Measurements from ENCODE around the gene GLI3.

Gene GLI3

DNA sequence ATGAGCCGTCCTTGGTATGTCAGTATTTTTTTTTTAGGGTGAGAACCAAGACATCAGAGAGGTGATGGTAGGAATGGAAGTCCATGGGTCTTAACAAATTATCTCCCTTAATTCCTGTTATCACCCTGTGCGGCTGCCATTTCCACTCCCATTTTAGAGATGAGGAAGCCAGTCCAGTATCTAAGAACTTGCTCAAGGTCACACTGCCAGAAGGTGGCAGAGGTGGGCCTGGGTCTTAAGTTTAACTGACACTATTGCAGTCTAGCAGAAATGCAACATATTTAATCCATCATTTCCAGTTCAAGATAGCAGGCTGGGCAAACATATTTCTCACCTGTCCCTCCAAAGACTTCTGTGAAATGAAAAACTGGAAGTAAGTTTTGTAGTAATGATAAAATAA is 108.3 kb downstream of the GLI3 start:
- H3K9me3 Mint-ChIP-seq: peaks cover 5% of the 10 kb centered on the region
- H3K4me1 Mint-ChIP-seq: no peaks in the 10 kb centered on the region
- no peak overlapping the region for H3K27ac Mint-ChIP-seq
- H3K36me3 Mint-ChIP-seq: no peaks in the 10 kb centered on the region
- H3K4me3 Mint-ChIP-seq: no peak overlapping the region
- H3K27me3 Mint-ChIP-seq: peaks cover 3% of the 10 kb centered on the region

DNA sequence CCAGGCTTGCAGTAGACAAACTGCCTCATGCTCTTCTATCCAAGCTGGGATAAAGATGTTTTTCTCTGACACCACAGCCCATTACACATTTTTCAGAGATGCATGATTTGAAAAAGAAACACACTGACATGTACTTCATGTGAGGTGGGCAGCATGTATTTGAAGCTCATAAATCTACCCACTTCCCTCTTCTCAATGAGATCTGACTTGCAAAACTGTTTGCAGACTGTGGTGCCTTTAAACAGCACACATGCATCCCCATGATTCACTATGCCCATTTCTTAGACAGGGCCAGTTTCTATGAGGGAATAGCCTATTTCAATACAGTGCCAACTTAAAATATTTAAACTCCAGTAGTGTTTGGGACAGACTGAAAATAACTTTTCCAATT is 109.8 kb downstream of the GLI3 start:
- H3K27ac Mint-ChIP-seq: no peak overlapping the region
- no peaks in the 10 kb centered on the region for H3K36me3 Mint-ChIP-seq
- H3K4me1 Mint-ChIP-seq: no peaks in the 10 kb centered on the region
- H3K27me3 Mint-ChIP-seq: peaks cover 3% of the 10 kb centered on the region
- H3K9me3 Mint-ChIP-seq: peaks cover 5% of the 10 kb centered on the region
- no peak overlapping the region for H3K4me3 Mint-ChIP-seq

DNA sequence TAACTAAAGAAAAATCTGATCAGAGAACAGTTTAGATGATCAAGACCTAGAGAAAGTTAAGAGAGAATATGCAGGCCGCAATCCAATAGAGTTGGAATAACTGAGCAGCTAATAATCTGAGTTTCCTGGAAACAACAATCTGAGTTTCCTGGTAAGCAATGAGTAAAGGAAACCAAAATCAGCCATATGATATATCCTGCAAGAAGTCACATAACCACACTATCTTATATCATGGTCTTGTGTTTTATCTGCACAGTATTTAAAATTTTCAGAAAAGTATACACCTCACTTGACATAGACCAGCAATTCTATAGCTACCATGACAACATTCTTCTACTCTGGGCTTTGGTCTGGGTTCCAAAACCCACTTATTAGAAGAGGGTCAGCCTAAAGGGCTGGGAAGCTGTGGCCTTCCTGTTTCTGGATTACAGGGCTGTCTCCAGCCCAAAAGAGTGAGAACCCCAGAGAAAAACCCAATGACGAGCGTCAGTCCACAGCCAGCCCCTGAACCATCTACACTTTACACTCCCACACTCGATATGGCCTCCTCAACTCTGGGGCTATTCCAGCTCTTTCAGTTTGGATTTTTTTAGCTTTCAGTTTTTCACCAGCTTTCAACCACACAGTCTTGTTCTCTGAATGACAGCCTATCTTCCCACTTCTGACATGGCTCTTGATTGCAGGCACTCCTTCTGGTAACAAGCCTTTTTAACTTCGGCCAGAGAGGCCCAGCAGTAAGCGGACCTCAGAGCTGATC is 110.4 kb downstream of the GLI3 start:
- Mint-ChIP-seq H3K4me3 (no peak overlapping the region), H3K4me1 (no peaks in the 10 kb centered on the region), H3K27ac (no peak overlapping the region), H3K27me3 (peaks cover 3% of the 10 kb centered on the region), H3K9me3 (peaks cover 5% of the 10 kb centered on the region), H3K36me3 (no peaks in the 10 kb centered on the region)

DNA sequence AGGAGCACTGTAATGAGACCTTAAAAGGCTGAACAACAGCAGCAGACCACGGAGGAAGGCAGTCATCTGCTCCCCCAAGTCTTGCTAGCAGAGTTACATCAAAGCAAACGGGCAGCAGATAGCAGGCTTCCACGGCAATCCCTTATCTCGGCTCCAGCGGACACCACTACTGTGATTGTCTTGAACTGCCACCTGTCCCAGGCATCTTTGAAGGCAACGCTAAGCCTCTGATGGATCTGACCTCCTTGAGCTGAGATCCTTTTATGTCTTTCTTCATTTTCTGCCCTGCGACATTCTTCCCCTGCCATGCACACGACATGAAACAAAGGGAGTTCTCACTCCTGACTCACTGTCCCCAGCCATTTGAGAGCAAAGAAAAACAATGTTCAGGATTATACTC is 111.7 kb downstream of the GLI3 start:
- Mint-ChIP-seq H3K9me3 (peaks cover 3% of the 10 kb centered on the region), H3K27ac (no peak overlapping the region), H3K27me3 (peaks cover 2% of the 10 kb centered on the region), H3K4me3 (no peak overlapping the region), H3K36me3 (no peaks in the 10 kb centered on the region), H3K4me1 (no peaks in the 10 kb centered on the region)

DNA sequence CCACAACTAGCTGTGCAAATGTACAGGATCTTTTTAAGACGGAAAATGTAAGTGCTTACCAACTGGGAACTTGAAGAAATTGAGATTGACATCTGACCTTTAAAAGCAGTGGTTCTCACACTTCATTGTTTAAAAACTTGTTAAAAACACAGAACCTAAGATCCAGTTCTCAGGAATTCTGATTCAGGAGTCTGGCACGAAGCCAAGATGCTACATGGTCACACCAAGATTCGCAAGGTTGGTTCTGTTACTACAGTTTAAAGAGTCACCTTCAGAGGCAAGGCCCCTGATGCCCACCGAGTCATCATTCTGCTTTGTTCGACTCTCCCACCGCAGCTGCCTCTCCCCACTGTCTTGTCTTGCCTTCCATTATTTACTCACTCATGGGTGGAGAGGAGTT is 113.3 kb downstream of the GLI3 start:
- Mint-ChIP-seq H3K36me3 (no peaks in the 10 kb centered on the region), H3K4me1 (no peaks in the 10 kb centered on the region), H3K27me3 (peaks cover 2% of the 10 kb centered on the region), H3K27ac (peak overlapping the region; percentile 48), H3K9me3 (no peaks in the 10 kb centered on the region), H3K4me3 (no peak overlapping the region)

DNA sequence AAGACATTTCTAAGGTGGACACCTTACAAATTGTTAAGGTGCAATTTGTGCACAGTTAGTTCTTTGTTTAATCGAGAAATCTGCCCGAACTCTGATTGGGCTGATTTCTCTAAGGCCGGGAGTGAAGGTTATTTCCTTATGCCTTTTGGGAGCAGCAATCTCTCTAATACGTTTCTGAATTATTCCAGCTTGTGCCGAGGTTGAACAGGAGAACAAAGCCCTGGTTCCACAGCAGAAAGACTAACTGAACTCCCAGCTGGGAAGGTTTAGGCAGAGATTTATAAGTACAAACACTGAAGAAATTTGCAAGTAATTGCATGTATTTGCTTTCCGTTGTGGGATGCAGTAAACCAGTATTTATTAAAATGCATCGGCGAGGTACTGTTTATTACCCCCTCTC is 116.8 kb downstream of the GLI3 start:
- peaks cover 4% of the 10 kb centered on the region for H3K27me3 Mint-ChIP-seq
- H3K36me3 Mint-ChIP-seq: no peaks in the 10 kb centered on the region
- H3K4me3 Mint-ChIP-seq: no peak overlapping the region
- H3K4me1 Mint-ChIP-seq: no peaks in the 10 kb centered on the region
- no peaks in the 10 kb centered on the region for H3K9me3 Mint-ChIP-seq
- H3K27ac Mint-ChIP-seq: no peak overlapping the region

DNA sequence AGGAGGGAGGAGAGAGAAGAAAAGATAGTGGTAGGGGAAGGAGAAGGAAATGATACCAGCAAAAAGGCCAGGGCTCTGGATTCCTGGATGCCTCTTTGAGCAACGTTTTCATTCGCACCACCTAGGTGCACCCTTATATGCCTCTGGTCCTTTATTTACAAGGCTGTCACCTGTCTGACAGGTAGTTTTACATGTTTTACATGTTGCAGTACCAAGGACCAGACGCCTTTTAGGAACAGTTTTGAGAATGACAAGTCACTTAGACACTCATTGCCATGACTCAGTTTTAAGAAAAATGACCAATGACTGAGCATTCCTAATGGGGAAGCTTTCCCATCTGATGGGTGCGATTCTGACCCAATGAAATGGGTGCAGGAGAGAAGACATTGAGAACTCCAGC is 119.8 kb downstream of the GLI3 start:
- Mint-ChIP-seq H3K27me3 (peaks cover 3% of the 10 kb centered on the region), H3K9me3 (no peaks in the 10 kb centered on the region), H3K4me1 (no peaks in the 10 kb centered on the region), H3K36me3 (no peaks in the 10 kb centered on the region), H3K27ac (no peak overlapping the region), H3K4me3 (no peak overlapping the region)

DNA sequence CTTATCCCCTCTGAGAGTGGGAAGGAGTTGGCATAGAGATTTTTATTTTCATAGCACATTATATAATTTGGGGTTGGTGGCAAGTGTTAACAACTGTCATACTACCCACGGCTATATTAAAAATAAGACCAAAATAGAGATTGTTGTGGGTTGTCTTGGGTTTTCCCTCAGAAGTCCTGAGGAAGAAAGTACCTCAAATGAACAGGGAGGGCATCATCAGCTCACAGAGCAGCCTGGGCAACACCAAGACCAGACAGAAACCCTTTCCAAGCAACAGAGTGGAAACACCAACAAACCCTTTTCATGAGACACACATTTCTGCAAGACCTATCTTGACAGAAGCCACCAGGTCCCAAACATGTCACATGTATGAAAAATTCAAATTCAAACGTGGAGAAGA is 121.2 kb downstream of the GLI3 start:
- no peaks in the 10 kb centered on the region for H3K9me3 Mint-ChIP-seq
- H3K27ac Mint-ChIP-seq: no peak overlapping the region
- peaks cover 3% of the 10 kb centered on the region for H3K27me3 Mint-ChIP-seq
- no peaks in the 10 kb centered on the region for H3K36me3 Mint-ChIP-seq
- no peak overlapping the region for H3K4me3 Mint-ChIP-seq
- H3K4me1 Mint-ChIP-seq: no peaks in the 10 kb centered on the region

DNA sequence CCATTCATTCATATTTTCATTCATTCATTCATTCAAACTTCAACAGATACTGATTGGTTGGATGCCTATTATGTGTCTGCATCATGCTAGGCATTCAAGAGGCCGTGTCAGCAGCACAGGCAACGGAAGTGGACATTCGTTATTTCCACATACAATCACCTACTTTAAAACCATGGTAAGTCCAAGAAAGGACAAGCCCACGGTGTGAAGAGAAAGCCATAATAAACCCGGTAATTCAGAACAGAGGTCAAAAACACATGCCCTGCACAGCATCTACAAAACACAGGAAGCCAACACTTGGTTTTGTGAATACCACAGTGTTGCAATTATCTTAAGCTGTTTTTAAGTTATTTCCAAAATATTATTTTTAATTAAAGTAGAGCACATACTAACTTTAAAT is 126.7 kb downstream of the GLI3 start:
- Mint-ChIP-seq H3K27me3 (no peaks in the 10 kb centered on the region), H3K27ac (no peak overlapping the region), H3K36me3 (no peaks in the 10 kb centered on the region), H3K9me3 (no peaks in the 10 kb centered on the region), H3K4me3 (no peak overlapping the region), H3K4me1 (no peaks in the 10 kb centered on the region)

DNA sequence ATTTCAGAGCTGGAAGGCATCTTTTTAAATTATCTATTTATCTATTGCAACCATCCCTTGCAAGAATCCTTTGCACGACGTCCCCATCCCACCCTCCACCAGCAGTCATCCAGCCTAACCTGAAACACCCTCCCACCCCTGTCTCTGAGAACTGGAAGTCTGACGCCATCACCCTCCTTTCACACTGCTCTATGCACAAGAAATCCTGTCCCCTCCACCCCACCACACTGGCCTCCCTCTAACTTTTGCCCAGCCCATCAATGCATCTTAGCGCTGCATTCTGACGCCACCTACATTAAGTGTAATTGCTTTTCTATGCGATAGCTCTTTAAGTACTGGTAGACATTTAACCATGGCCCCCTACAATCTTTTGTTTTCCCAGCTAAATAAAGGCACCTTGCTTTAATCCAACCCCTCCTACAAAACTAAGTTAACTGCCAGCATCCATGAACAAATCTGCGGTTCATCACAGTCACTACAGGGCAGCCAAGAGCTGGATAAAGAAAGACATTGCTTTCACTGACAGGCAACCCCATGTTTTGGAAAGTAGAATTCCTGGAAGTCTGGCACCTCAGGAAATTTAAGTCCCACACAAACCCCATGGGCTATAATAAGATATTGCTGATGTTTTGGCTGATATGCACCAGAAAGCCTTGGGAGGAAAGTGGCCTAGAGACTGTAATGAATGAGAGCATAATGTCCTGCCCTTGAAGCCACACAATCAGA is 128.0 kb downstream of the GLI3 start:
- no peaks in the 10 kb centered on the region for H3K4me1 Mint-ChIP-seq
- H3K27ac Mint-ChIP-seq: no peak overlapping the region
- H3K27me3 Mint-ChIP-seq: no peaks in the 10 kb centered on the region
- no peaks in the 10 kb centered on the region for H3K9me3 Mint-ChIP-seq
- no peaks in the 10 kb centered on the region for H3K36me3 Mint-ChIP-seq
- H3K4me3 Mint-ChIP-seq: no peak overlapping the region

DNA sequence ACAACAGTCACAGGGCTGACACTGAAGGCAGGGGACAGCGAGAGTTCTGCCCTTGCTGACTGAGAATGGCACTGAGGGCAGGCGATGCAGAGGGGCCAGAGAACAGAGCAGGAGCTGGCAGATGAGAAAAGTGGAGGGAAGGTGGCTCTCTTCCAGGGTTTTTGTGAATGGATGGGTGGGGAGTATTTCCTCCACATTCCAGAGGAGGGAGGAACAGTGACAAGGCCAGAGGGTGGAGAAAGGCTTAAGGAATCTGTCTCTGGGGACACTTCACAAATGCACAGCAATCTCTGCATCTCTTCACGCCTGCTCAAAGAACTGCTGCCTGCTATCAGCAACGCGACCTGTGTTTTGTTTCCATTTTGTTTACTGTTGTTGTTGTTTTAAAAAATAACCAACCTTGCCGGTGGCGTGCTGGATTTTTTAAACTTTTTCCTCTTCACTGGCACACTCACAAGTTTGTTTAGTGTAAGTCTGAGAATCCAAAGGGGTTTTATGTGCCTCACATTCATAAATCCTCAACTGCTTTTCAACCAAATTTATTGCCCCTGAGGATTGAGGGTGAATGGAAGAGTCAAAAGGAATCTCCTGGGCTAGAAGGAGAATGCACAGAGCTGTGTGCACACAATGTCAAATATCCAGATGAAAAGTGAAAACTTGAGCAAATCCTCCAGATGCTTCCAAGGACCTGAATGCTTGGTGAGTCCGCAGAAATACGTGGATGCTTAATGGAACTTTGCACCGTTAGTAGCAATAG is 129.3 kb downstream of the GLI3 start:
- H3K9me3 Mint-ChIP-seq: no peaks in the 10 kb centered on the region
- H3K4me1 Mint-ChIP-seq: no peaks in the 10 kb centered on the region
- H3K27ac Mint-ChIP-seq: no peak overlapping the region
- H3K27me3 Mint-ChIP-seq: no peaks in the 10 kb centered on the region
- H3K36me3 Mint-ChIP-seq: no peaks in the 10 kb centered on the region
- H3K4me3 Mint-ChIP-seq: no peak overlapping the region

DNA sequence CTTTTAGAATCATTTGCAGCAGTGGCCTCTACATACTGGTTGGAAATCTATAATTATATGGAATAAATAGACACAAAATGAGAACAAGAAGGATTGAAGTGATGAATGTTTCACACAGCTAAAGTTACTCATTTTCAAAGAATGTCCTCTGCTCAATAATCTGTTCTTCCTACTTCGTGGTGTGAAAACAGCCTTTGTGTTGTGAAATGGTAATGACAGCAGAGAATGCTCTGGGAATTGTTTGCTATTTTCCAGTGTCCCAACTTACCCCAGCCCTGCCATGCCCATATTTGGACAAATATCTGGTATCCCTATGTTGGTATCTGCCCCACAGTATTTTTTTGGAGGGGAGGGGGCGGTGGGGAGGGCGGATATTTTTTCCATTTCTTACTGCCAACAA is 130.4 kb downstream of the GLI3 start:
- Mint-ChIP-seq H3K4me1 (no peaks in the 10 kb centered on the region), H3K36me3 (no peaks in the 10 kb centered on the region), H3K4me3 (no peak overlapping the region), H3K27me3 (no peaks in the 10 kb centered on the region), H3K9me3 (no peaks in the 10 kb centered on the region), H3K27ac (no peak overlapping the region)

DNA sequence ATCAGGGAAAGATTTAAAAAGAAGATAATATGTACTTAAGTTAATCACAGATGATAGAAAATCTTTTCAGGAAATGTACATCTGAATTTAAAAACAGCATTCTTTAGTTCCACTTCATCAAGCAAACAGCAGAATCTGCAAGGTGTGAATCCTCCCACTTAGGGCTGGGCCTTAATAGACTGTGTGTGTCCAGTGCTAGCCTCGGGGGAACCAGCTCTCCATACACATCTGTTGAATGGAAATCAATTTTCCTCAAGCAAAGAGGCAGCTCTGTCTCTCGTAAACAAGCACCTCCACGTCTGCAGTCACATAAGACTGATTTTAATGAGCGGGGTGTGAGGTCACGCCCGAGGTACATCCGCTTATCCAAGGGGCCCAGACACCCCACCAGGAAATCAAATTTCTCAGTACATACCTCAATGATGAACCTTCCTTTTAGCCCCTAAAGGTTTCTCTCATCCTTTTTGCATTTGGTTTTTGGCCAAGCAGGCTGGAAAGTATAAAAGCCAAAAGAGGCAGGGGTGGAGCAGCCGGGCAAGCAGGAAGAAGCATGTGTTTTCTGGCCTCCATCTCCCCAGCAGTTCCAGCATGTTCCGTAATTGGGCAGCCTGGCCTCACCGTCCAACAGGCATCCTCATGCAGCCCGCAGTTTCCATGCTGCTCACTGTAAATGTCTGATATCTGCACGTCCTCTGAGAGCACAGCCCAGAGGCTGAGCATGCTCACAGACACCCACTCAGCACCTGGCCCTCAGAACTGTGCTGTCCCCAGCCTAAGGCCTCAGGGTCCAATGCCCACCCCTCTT is 131.3 kb downstream of the GLI3 start:
- H3K9me3 Mint-ChIP-seq: no peaks in the 10 kb centered on the region
- no peak overlapping the region for H3K4me3 Mint-ChIP-seq
- no peaks in the 10 kb centered on the region for H3K4me1 Mint-ChIP-seq
- no peaks in the 10 kb centered on the region for H3K27me3 Mint-ChIP-seq
- H3K36me3 Mint-ChIP-seq: no peaks in the 10 kb centered on the region
- no peak overlapping the region for H3K27ac Mint-ChIP-seq

DNA sequence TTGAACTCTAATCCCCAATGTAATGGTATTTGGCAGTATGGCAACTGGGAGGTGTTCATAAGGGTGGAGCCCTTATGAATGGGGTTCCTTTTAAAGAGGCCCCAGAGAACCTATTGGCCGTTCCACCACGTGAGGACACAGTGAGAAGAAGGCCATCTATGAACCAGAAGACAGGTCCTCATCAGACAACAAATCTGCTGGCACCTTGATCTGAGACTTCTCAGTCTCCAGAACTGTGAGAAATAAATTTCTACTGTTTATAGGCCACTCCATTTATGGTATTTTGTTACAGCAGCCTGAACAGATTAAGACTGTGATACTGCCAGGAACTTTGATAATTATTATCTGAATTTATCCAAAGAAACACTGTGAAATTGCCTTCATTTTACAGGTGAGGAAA is 132.3 kb downstream of the GLI3 start:
- H3K27me3 Mint-ChIP-seq: no peaks in the 10 kb centered on the region
- no peak overlapping the region for H3K27ac Mint-ChIP-seq
- H3K36me3 Mint-ChIP-seq: no peaks in the 10 kb centered on the region
- no peaks in the 10 kb centered on the region for H3K4me1 Mint-ChIP-seq
- no peaks in the 10 kb centered on the region for H3K9me3 Mint-ChIP-seq
- no peak overlapping the region for H3K4me3 Mint-ChIP-seq

DNA sequence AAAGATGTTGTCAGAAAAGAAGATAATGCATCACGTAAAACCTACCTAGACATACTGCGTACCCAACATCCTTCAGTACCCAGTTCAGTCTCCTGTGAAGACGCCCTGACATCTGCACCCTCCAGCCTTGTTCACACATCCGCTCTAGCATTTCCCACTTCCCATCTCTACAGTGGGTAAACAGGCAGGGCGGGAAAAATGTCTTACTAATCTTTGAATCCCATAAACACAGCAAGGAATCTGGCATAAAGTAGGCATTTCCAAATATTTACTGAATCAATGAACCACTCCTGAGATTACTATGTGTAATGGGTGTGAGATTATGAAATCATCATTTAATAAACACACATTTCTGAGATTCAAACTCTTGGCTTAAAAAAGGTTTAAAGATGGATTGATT is 132.8 kb downstream of the GLI3 start:
- H3K27ac Mint-ChIP-seq: no peak overlapping the region
- no peak overlapping the region for H3K4me3 Mint-ChIP-seq
- H3K36me3 Mint-ChIP-seq: no peaks in the 10 kb centered on the region
- no peaks in the 10 kb centered on the region for H3K4me1 Mint-ChIP-seq
- no peaks in the 10 kb centered on the region for H3K27me3 Mint-ChIP-seq
- no peaks in the 10 kb centered on the region for H3K9me3 Mint-ChIP-seq

Data from activated naive CD4-positive, alpha-beta T cell treated with anti-CD3 and anti-CD28 coated beads, Interleukin-2, amount 50 U/mL, for 24 hours (primary cell).